ENCODE measurements around the gene TTC33.

- no peak for TF ChIP-seq ZNF274 (IDR thresholded peaks at IDR 0.05; ENCODE audit: low read depth, low read length)
- no peak for TF ChIP-seq SUZ12 (IDR thresholded peaks at IDR 0.05; ENCODE audit: extremely low read depth, insufficient read depth, insufficient read length)
- TF ChIP-seq YY1 (IDR thresholded peaks at IDR 0.05; ENCODE audit: insufficient read depth, insufficient read length), result no peak
These were observed 32.2 kb upstream of the TTC33 start for GRCh38 chr5:40787986-40788385.

All from NT2/D1 (cell line).